Nephron (organoid): ENCODE data around the gene DCTPP1.

Source experiments
- H3K27ac Mint-ChIP-seq, 3 experiments: 2 replicates each; pipeline ENCODE4 v1.8.0; 2020; ENCODE audit warnings: mixed read lengths in 3 of 3, mild to moderate bottlenecking in 2 of 3, moderate library complexity in 1 of 3
- H3K27me3 Mint-ChIP-seq: 2 replicates; pipeline ENCODE4 v1.8.0; 2021; ENCODE audit warnings: low read depth, mild to moderate bottlenecking, moderate library complexity, mixed read lengths
- H3K36me3 Mint-ChIP-seq: 2 replicates; pipeline ENCODE4 v1.8.0; 2020; ENCODE audit warnings: low read depth, mixed read lengths
- H3K4me1 Mint-ChIP-seq: 2 replicates; pipeline ENCODE4 v1.8.0; 2020; ENCODE audit warnings: mixed read lengths
- H3K4me3 Mint-ChIP-seq, 3 experiments: 2 replicates each; pipeline ENCODE4 v1.8.0; 2020; ENCODE audit warnings: mild to moderate bottlenecking in 3 of 3, mixed read lengths in 3 of 3, moderate library complexity in 2 of 3
- H3K9me3 Mint-ChIP-seq: 2 replicates; pipeline ENCODE4 v1.8.0; 2020; ENCODE audit warnings: mixed read lengths
- CTCF ChIP-seq, 3 experiments: fragments of 200-600 bp; sonication (generic); IDR thresholded peaks; one replicate each; pipeline ENCODE4 v1.5.0; 2021; ENCODE audit warnings: antibody characterized with exemption in 3 of 3; ENCODE audit not compliant: unreplicated experiment in 3 of 3

Gene DCTPP1

DNA sequence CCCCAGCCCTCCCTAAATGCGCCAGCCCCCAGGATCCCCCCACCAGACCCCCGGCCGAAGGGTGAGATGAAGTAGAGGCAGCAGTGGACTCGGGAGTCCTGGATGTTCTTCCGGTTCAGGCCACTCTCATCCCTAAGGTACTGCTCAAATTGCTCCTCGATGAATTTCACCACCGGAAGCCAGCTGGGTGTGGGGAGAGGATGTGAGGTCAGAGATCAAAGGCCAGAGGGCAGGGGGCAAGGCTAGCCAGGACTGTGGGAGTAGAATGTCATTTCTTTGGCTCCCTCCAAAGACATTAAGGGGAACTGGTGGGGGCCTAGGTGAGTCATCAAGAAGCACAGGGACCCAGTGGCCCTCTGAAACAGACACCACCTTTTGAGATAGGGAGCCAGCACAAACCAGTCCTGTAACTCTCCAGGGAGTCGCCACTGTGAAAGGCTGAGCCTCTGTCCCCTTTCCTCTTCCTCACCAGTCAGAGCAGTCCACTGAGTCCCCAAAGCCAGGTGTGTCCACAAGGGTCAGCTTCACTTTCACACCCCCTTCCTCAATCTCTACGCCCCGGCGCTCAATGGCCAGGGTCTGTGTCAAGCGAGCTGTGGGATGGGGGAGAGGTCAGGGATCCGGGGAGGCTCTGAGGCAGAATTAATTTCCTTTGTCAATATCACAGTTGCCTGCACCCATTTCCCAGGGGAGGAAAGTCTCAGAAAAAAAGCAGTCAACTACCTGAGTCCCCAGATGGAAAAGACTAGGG, 48.4 kb downstream of the DCTPP1 start:
- Mint-ChIP-seq H3K4me1 (peaks cover 23% of the 10 kb centered on the region), H3K4me3 (peak overlapping the region in 2 of 3 experiments; percentile 17 to 28), H3K9me3 (no peaks in the 10 kb centered on the region), H3K27ac (peak overlapping the region in 2 of 3 experiments; percentile 33 to 51), H3K27me3 (peaks cover 4% of the 10 kb centered on the region), H3K36me3 (no peaks in the 10 kb centered on the region)
- no peak for TF ChIP-seq CTCF (IDR thresholded peaks at IDR 0.05; ENCODE audit: unreplicated experiment in 3 of 3)

- Mint-ChIP-seq H3K27me3 (peaks cover 4% of the 10 kb centered on the region), H3K4me3 (peak overlapping the region; percentile 29 to 87 (median 74)), H3K4me1 (peaks cover 23% of the 10 kb centered on the region), H3K27ac (peak overlapping the region in 2 of 3 experiments; percentile 51 to 59), H3K36me3 (no peaks in the 10 kb centered on the region), H3K9me3 (no peaks in the 10 kb centered on the region)
- TF ChIP-seq CTCF (IDR thresholded peaks at IDR 0.05; ENCODE audit: unreplicated experiment in 3 of 3) = no peak
These were observed 49.0 kb downstream of the DCTPP1 start for GRCh38 chr16:30380803-30381208.

- peak overlapping the region; percentile 35 to 59 (median 51) for H3K27ac Mint-ChIP-seq
- H3K4me3 Mint-ChIP-seq = peak overlapping the region; percentile 87 to 96 (median 88)
- no peaks in the 10 kb centered on the region for H3K36me3 Mint-ChIP-seq
- peaks cover 4% of the 10 kb centered on the region for H3K27me3 Mint-ChIP-seq
- peaks cover 23% of the 10 kb centered on the region for H3K4me1 Mint-ChIP-seq
- TF ChIP-seq CTCF (IDR thresholded peaks at IDR 0.05; ENCODE audit: unreplicated experiment in 3 of 3) = no peak
- no peaks in the 10 kb centered on the region for H3K9me3 Mint-ChIP-seq
These were observed 49.6 kb downstream of the DCTPP1 start for GRCh38 chr16:30380072-30380802.

DNA sequence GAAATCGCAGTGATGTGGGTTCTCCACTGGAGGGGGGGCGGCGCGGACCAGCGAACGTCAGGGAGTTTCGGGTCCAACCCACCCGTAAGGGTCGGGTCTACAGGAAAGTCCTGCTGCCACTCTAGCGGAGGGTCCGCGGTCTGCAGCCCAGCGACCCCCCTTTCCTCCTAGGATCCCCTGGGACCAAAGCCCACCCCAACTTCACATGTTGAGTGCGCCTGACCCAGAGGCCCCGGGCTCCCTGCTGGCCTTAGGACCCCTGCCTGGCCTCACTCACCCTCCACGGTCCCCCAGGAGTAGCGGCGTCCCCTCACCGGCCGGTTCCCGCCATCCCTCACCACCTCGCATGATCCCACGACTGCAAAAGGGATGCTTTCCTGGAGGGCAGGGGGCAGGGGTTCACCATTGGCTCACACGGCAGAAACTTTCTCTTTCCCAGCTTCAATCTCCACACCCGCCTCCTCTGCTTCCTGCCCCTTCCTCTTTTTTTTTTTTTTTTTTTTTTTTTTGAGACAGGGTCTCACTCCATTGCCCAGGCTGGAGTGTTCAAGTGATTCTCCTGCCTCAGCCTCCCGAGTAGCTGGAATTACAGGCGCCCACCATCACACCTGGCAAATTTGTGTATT, 50.6 kb downstream of the DCTPP1 start:
- Mint-ChIP-seq H3K27me3 (peaks cover 4% of the 10 kb centered on the region), H3K9me3 (no peaks in the 10 kb centered on the region), H3K27ac (peak overlapping the region; percentile 99 to 100 (median 99)), H3K4me3 (peak overlapping the region; percentile 87 to 96 (median 88)), H3K36me3 (no peaks in the 10 kb centered on the region), H3K4me1 (peaks cover 23% of the 10 kb centered on the region)
- no peak for TF ChIP-seq CTCF (IDR thresholded peaks at IDR 0.05; ENCODE audit: unreplicated experiment in 3 of 3)

GRCh38 chr16:30378236-30379157, 51.3 kb downstream of the DCTPP1 start:
- Mint-ChIP-seq H3K4me1 (peaks cover 19% of the 10 kb centered on the region), H3K27ac (peak overlapping the region; percentile 99 to 100 (median 99)), H3K9me3 (no peaks in the 10 kb centered on the region), H3K27me3 (peaks cover under 1% of the 10 kb centered on the region), H3K4me3 (peak overlapping the region; percentile 87 to 96 (median 88)), H3K36me3 (no peaks in the 10 kb centered on the region)
- TF ChIP-seq CTCF (IDR thresholded peaks at IDR 0.05; ENCODE audit: unreplicated experiment in 3 of 3) = no peak
